Measurements from ENCODE around the gene CTNND1.
A peak's percentile ranks its signal among the peaks of the same experiment; 100 is the strongest.

- peak in 2 of 5 experiments; percentile 8 to 33 for TF ChIP-seq CTCF (IDR thresholded peaks at IDR 0.05)
- TF ChIP-seq POLR2A (IDR thresholded peaks at IDR 0.05): no peak
Observed at GRCh38 chr11:57779276-57779675, 17.7 kb downstream of the CTNND1 start.

All from transverse colon (tissue), 3 donors.